Uterus (tissue), 4 donors: Measurements from ENCODE around the gene TARBP2. TPM values are rescaled to one million over a fixed set of nuclear protein-coding genes. Genes with fewer than 3 reads are reported as not detected.
A peak's percentile ranks its signal among the peaks of the same experiment; 100 is the strongest.

Experiments used
- DNase-seq, 2 donors: peaks; one replicate each; pipeline ENCODE4 v3.0.0-alpha.2; 2019 to 2020
- H3K27ac ChIP-seq, 2 donors: fragments of 200-600 bp; sonication (generic); 1 replicate in 1 of 2; 2 replicates in 1 of 2; pipeline ENCODE4 v1.5.1; 2016 to 2018
- H3K27me3 ChIP-seq, 2 donors: fragments of 200-600 bp; sonication (generic); one replicate each; pipeline ENCODE4 v1.5.1; 2018 to 2019; ENCODE audit warnings: control low read depth in 1 of 2
- H3K36me3 ChIP-seq, 2 donors: fragments of 200-600 bp; sonication (generic); one replicate each; pipeline ENCODE4 v1.5.1; 2019; ENCODE audit warnings: control low read depth in 1 of 2
- H3K4me1 ChIP-seq, 2 donors: fragments of 200-600 bp; sonication (generic); one replicate each; pipeline ENCODE4 v1.5.1; 2018 to 2019; ENCODE audit warnings: control low read depth in 1 of 2
- H3K4me3 ChIP-seq, 2 donors: fragments of 200-600 bp; sonication (generic); 1 replicate in 1 of 2; 2 replicates in 1 of 2; pipeline ENCODE4 v1.5.1; 2018 to 2019; ENCODE audit warnings: mild to moderate bottlenecking in 1 of 2
- H3K9me3 ChIP-seq, 2 donors: fragments of 200-600 bp; sonication (generic); one replicate each; pipeline ENCODE4 v1.5.1; 2019; ENCODE audit warnings: control low read depth in 1 of 2
- POLR2A ChIP-seq, 2 donors: fragments of 450-650 bp; IDR thresholded peaks; one replicate each; pipeline ENCODE4 v1.6.1; 2016; ENCODE audit warnings: antibody characterized with exemption in 2 of 2, mild to moderate bottlenecking in 1 of 2, moderate library complexity in 1 of 2
- intact Hi-C: fragments of 100-400 bp; cut with DNase I; formaldehyde crosslinking; loops from one replicate; pipeline ENCODE4 v1.15.1; 2023; ENCODE audit warnings: low total_unique reads
- total RNA-seq, 4 donors: library from RNA; depleted of rRNA in 3 of 4; stranded (reverse); fragments of >200 nt in 3 of 4; gene quantifications; one replicate each; pipeline versions ENCODE4 v1.1.0 to v1.2.4, GENCODE V29; 2014 to 2023
- TF ChIP-seq, protein P1 (sequence below), 4 experiments: fragments of 200-600 bp in 2 of 4; fragments of 450-650 bp in 2 of 4; sonication (generic) in 2 of 4; IDR thresholded peaks; one replicate each; pipeline ENCODE4 v1.5.1; 2016 to 2019; ENCODE audit warnings: antibody characterized with exemption in 4 of 4, mild to moderate bottlenecking in 2 of 4, moderate library complexity in 1 of 4
- donor health status: DM: yes; HTN: yes; CAD: no.

TARBP2 gene
- total RNA-seq, 4 donors from 2014 or later: 6.7 to 33.2 (median 19.0) TPM

DNA sequence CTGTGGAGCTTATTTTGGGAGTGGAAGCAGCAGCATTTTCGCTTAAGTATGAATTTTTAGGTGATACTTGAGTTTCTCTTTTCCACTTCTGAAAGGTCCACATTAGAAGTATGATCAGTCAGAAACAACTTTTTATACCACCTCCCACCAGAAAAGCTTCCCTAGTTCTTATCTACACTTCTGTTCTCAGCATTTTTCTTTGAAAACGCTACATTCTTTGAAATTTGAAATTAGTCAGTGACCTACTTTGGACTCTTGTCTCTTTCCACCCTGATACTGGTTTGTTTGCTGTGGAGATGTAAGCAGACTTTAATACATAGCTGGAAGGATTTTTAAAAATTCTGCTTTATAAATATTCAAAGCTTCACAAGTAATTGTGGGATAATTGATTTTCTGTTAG, 27.0 kb upstream of the TARBP2 start:
- intact Hi-C loops: no loop called here
- Histone ChIP-seq H3K4me3 (no peak overlapping the region), H3K36me3 (no peaks in the 10 kb centered on the region), H3K27ac (peak overlapping the region in 1 of 2 donors; percentile 30), H3K9me3 (no peaks in the 10 kb centered on the region), H3K4me1 (peaks cover 5 to 15% of the 10 kb centered on the region in 2 donors), H3K27me3 (no peaks in the 10 kb centered on the region)
- TF ChIP-seq, protein P1, sequence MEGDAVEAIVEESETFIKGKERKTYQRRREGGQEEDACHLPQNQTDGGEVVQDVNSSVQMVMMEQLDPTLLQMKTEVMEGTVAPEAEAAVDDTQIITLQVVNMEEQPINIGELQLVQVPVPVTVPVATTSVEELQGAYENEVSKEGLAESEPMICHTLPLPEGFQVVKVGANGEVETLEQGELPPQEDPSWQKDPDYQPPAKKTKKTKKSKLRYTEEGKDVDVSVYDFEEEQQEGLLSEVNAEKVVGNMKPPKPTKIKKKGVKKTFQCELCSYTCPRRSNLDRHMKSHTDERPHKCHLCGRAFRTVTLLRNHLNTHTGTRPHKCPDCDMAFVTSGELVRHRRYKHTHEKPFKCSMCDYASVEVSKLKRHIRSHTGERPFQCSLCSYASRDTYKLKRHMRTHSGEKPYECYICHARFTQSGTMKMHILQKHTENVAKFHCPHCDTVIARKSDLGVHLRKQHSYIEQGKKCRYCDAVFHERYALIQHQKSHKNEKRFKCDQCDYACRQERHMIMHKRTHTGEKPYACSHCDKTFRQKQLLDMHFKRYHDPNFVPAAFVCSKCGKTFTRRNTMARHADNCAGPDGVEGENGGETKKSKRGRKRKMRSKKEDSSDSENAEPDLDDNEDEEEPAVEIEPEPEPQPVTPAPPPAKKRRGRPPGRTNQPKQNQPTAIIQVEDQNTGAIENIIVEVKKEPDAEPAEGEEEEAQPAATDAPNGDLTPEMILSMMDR (IDR thresholded peaks at IDR 0.05): no peak
- DNase-seq: no peak

DNA sequence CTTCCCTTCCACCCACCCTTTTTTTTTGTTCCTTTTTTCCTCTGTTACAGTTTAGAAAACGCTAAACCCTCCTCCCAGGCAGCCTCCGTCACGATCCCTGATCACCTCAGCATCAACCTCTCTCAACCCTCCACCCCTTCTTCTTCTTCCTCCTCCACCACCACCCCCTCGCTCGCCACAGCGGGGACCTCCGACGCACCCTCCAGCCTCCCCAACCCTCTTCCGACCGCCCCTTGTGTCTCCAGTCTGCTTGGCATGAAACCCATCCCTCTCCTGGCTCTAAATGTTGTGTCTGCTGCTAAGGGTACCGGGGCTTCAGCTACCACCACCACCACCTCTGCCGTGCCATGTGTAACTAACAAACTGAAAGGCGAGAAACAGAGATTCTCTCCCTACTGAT, 26.3 kb upstream of the TARBP2 start:
- no peak for DNase-seq
- peak overlapping the region; percentile 9 to 57 for H3K27ac ChIP-seq
- no peak overlapping the region for H3K4me3 ChIP-seq
- TF ChIP-seq POLR2A (IDR thresholded peaks at IDR 0.05): no peak
- TF ChIP-seq, protein P1 (IDR thresholded peaks at IDR 0.05): no peak
- intact Hi-C loops: no loop called here
- no peaks in the 10 kb centered on the region for H3K9me3 ChIP-seq
- H3K4me1 ChIP-seq: peaks cover 5 to 15% of the 10 kb centered on the region in 2 donors
- H3K27me3 ChIP-seq: no peaks in the 10 kb centered on the region
- no peaks in the 10 kb centered on the region for H3K36me3 ChIP-seq

DNA sequence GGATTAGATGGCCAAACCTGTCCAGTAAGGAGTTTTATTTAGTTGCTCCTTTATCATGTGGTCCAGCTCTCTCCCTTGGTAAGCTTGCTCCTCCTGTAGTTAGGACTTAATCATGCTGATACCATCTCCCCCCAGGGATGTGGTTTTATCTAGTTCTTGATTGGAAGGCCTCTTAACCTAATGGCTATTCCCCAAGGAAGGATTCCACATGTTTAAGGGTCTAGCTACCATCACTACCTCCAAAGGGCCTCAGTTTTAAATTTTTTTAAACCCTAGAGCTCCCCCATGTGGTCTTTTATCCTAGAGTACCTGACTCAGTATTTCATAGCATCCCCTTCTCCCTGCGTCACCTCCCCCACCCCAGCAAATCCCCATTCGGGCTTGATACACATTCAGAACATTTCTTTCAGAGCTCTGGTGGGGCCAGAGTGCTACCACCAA, 24.3 kb upstream of the TARBP2 start:
- H3K4me3 ChIP-seq: no peak overlapping the region
- H3K27ac ChIP-seq: peak overlapping the region in 1 of 2 donors; percentile 17
- intact Hi-C loops: no loop called here
- no peaks in the 10 kb centered on the region for H3K9me3 ChIP-seq
- no peaks in the 10 kb centered on the region for H3K36me3 ChIP-seq
- no peak for DNase-seq
- TF ChIP-seq, protein P1 (IDR thresholded peaks at IDR 0.05): no peak
- TF ChIP-seq POLR2A (IDR thresholded peaks at IDR 0.05): no peak
- H3K4me1 ChIP-seq: peaks cover 5 to 19% of the 10 kb centered on the region in 2 donors
- H3K27me3 ChIP-seq: no peaks in the 10 kb centered on the region

DNA sequence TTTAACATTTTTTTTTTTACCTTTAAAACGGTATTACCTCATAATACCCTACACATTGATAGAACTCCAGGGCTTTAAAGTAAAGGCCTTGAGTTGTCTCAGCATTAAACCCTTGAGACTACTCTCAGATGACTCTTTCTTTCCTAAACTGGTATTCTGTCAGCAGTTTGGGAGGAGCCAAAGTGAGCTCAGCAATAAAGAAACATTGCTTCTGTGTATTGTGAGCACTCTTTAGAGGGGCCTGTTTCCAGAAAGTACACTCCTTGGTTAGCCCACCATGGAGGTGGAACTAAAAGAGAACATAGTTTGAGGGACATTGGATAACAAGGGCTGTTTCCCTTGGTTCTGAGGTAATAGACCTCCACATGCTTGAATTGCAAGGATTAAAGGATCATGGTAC, 22.2 kb upstream of the TARBP2 start:
- DNase-seq: no peak
- H3K27ac ChIP-seq: no peak overlapping the region
- no peaks in the 10 kb centered on the region for H3K27me3 ChIP-seq
- peaks cover 5 to 15% of the 10 kb centered on the region in 2 donors for H3K4me1 ChIP-seq
- TF ChIP-seq POLR2A (IDR thresholded peaks at IDR 0.05): no peak
- TF ChIP-seq, protein P1 (IDR thresholded peaks at IDR 0.05): no peak
- no peaks in the 10 kb centered on the region for H3K36me3 ChIP-seq
- no peak overlapping the region for H3K4me3 ChIP-seq
- intact Hi-C loops: no loop called here
- H3K9me3 ChIP-seq: no peaks in the 10 kb centered on the region

DNA sequence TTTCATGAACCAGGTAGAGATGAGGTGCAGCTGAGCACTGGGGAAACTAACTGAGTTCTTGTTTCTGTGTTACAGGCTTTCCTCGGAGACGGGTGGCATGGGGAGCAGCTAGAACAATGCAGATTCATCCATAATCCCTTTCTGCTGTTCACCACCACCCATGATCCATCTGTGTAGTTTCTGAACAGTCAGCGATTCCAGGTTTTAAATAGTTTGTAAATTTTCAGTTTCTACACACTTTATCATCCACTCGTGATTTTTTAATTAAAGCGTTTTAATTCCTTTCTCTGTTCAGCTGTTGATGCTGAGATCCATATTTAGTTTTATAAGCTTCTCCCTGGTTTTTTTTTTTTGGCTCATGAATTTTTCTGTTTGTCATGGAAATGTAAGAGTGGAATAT, 21.8 kb upstream of the TARBP2 start:
- Histone ChIP-seq H3K4me3 (no peak overlapping the region), H3K27me3 (no peaks in the 10 kb centered on the region), H3K27ac (no peak overlapping the region), H3K36me3 (no peaks in the 10 kb centered on the region), H3K9me3 (no peaks in the 10 kb centered on the region), H3K4me1 (peaks cover 5 to 15% of the 10 kb centered on the region in 2 donors)
- no peak for DNase-seq
- intact Hi-C loops: no loop called here
- no peak for TF ChIP-seq POLR2A (IDR thresholded peaks at IDR 0.05)
- TF ChIP-seq, protein P1 (IDR thresholded peaks at IDR 0.05): no peak
